Thyroid gland (tissue), 4 donors: ENCODE measurements around the gene PKD1L1.

Experiments
- POLR2A ChIP-seq, 2 donors: fragments of 450-650 bp; IDR thresholded peaks; one replicate each; pipeline ENCODE4 v1.6.1; 2017; ENCODE audit warnings: antibody characterized with exemption in 2 of 2, mild to moderate bottlenecking in 2 of 2, moderate library complexity in 1 of 2
- TF ChIP-seq, protein P1 (sequence below), 6 experiments: fragments of 200-600 bp in 3 of 6; fragments of 450-650 bp in 3 of 6; sonication (generic) in 3 of 6; IDR thresholded peaks; one replicate each; pipeline ENCODE4 v1.5.1; 2016 to 2019; ENCODE audit warnings: antibody characterized with exemption in 6 of 6, mild to moderate bottlenecking in 2 of 6, inconsistent platforms in 1 of 6, moderate library complexity in 1 of 6

DNA sequence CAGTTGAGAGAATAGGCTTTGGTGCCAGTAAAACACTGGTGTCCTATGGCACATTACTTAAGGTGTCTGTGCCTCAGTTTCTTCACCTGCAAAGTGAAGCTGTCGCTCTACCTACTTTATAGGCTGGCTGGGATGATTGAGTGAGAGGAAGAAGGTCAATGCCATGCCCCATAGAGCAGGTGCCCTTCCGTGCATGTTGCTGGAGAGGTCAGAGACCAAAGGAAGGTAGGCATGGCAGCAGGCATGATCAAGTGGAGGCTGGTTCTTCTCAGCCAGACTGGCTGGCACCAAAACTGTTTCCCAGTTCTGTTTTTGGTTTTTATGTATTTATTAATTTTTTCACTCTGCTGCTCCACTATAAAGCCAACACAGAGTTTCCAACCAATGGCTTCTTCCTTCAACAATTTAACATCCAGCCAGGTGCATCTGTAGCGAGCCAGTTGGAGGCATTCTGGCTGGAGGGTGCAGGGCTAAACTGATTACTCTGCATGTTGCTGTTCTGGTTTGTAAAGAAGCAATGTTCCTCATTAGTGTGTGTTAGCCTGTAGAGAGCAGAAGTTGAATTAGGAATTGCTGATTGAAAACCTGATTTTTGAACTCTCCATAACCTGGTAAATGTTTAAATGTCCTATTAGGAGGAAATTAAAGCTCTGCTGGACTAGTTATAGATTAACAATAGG lies 222.1 kb downstream of the PKD1L1 start:
- TF ChIP-seq, protein P1, sequence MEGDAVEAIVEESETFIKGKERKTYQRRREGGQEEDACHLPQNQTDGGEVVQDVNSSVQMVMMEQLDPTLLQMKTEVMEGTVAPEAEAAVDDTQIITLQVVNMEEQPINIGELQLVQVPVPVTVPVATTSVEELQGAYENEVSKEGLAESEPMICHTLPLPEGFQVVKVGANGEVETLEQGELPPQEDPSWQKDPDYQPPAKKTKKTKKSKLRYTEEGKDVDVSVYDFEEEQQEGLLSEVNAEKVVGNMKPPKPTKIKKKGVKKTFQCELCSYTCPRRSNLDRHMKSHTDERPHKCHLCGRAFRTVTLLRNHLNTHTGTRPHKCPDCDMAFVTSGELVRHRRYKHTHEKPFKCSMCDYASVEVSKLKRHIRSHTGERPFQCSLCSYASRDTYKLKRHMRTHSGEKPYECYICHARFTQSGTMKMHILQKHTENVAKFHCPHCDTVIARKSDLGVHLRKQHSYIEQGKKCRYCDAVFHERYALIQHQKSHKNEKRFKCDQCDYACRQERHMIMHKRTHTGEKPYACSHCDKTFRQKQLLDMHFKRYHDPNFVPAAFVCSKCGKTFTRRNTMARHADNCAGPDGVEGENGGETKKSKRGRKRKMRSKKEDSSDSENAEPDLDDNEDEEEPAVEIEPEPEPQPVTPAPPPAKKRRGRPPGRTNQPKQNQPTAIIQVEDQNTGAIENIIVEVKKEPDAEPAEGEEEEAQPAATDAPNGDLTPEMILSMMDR (IDR thresholded peaks at IDR 0.05): no peak
- no peak for TF ChIP-seq POLR2A (IDR thresholded peaks at IDR 0.05)
